ENCODE data around the gene TAF10.

- TF ChIP-seq EZH2 (IDR thresholded peaks at IDR 0.05): no peak
- TF ChIP-seq POLR2AphosphoS5 (IDR thresholded peaks at IDR 0.05; ENCODE audit: borderline replicate concordance, low read depth, low read length): no peak
- no peak for TF ChIP-seq FOXP2 (optimal IDR thresholded peaks at IDR 0.05; ENCODE audit: control extremely low read depth, extremely low read length, insufficient read depth)
Measured at GRCh38 chr11:6636480-6636879, 24.5 kb upstream of the TAF10 start.
